Gastrocnemius medialis (tissue), 4 donors: ENCODE results near the gene REEP1.
A peak's percentile ranks its signal among the peaks of the same experiment; 100 is the strongest.

Source experiments
- POLR2A ChIP-seq, 2 donors: fragments of 450-650 bp; IDR thresholded peaks; one replicate each; pipeline ENCODE4 v1.6.1; 2017; ENCODE audit warnings: antibody characterized with exemption in 2 of 2, mild to moderate bottlenecking in 2 of 2, moderate library complexity in 2 of 2
- TF ChIP-seq, protein P1 (sequence below), 5 experiments: fragments of 450-650 bp in 3 of 5; fragments of 200-600 bp in 2 of 5; sonication (generic) in 2 of 5; IDR thresholded peaks in 4 of 5; conservative IDR thresholded peaks in 1 of 5; 1 replicate in 4 of 5; 2 replicates in 1 of 5; pipeline ENCODE4 v1.5.1; 2016 to 2019; ENCODE audit warnings: antibody characterized with exemption in 5 of 5, mild to moderate bottlenecking in 3 of 5, moderate library complexity in 3 of 5

DNA sequence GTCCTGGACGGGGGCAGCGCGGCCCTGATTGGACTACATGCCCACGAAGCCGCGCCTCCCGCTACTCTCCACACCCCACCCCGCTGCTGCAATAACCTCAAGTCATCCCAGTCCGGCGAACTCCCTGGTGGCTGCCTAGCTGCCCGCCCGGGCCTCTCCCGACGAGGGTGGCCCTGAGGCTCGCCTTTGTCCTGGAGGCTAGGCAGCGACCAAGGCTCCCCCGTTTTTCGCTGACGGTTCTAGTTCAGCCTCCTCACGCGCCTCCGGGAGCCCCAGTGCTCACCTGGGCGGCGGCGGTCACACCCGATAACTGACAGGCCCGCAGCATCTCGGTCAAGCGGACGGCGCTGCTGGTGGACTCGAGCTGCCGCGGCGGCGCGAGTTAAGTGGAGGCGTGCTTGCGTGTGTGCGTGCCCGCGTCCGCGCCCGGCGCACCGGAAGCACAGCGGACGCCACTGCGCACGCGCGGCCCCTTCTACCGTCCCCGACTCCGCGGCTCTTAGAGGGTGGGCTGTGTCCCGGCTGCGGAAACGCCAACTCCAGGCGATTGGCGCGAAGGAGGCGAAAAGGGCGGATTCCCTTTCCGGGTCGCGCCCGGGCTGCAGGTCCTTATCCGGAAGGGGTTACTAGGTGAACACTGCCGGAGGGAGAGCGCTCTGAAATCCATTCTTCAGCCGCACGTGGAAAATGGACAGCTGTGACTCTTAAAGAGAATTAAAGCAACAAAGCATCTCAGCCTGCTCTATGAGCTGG, 142.2 kb downstream of the REEP1 start, which contains the start of gene IMMT:
- TF ChIP-seq POLR2A (IDR thresholded peaks at IDR 0.05): peak; percentile 90 to 93
- TF ChIP-seq, protein P1, sequence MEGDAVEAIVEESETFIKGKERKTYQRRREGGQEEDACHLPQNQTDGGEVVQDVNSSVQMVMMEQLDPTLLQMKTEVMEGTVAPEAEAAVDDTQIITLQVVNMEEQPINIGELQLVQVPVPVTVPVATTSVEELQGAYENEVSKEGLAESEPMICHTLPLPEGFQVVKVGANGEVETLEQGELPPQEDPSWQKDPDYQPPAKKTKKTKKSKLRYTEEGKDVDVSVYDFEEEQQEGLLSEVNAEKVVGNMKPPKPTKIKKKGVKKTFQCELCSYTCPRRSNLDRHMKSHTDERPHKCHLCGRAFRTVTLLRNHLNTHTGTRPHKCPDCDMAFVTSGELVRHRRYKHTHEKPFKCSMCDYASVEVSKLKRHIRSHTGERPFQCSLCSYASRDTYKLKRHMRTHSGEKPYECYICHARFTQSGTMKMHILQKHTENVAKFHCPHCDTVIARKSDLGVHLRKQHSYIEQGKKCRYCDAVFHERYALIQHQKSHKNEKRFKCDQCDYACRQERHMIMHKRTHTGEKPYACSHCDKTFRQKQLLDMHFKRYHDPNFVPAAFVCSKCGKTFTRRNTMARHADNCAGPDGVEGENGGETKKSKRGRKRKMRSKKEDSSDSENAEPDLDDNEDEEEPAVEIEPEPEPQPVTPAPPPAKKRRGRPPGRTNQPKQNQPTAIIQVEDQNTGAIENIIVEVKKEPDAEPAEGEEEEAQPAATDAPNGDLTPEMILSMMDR (IDR thresholded peaks at IDR 0.05 in 4 of 5, conservative IDR thresholded peaks at IDR 0.05 in 1 of 5): peak in 3 of 5 experiments; percentile 1 to 31 (median 21)
